Measurements from ENCODE around the gene ADCY9.

The ADCY9 gene

DNA sequence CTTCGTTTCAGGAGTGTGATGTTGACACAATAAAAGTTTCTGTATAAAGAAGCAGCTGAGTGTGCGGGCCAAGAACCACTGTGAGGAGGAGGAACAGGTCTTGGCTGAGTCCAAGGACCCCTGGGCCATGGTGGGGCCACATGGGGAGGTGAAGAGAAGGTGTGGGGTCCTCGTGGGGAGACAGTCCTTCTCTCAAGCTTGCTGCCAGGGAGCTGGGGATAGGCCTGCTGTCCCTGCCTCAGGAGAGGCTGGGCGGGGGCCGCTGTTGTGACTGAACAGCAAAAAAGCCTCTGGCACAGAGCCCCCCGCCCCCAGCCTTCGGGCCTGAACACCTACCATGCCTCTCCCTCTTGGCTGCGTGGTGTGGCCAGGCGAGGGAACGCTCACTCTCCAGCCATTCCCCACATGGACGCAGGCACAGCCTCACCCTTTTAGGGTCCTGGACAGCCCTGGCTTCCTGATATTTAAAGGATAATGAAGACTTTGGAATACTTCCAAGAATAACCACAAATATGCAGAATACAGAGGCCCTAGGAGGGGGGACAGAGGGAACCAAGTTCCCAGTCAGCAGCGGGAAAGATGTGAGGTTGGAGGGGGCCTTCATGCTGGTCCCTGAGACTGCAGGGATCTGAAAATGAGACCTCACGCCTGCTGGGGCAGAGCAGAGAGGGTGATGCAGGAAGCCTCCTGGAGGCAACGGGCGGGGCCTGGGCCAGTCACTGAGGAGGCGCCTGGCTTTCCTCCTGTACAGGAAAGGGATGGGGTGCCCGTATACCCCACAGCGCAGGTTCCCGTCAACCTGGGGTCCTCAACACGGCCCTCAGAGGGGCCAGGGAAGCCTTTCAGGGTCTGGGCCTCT is 135.8 kb downstream of the ADCY9 start:
- Histone ChIP-seq H3K4me1 (ENCODE audit: insufficient read depth, poor library complexity, severe bottlenecking) (peaks cover 7% of the 10 kb centered on the region), H3K27me3 (ENCODE audit: insufficient read depth, poor library complexity, severe bottlenecking) (no peaks in the 10 kb centered on the region), H3K9me3 (ENCODE audit: severe bottlenecking) (no peaks in the 10 kb centered on the region), H3K27ac (ENCODE audit: poor library complexity, severe bottlenecking) (no peak overlapping the region), H3K4me3 (ENCODE audit: severe bottlenecking) (no peak overlapping the region), H3K36me3 (ENCODE audit: low read depth) (0 out of 2 replicates have a peak, but pooled peaks cover 5% of the 10 kb centered on the region)
- ATAC-seq (ENCODE audit: low read depth) (peak; percentile 59), DNase-seq (ENCODE audit: low spot score) (no peak)
- TF ChIP-seq, protein P1, sequence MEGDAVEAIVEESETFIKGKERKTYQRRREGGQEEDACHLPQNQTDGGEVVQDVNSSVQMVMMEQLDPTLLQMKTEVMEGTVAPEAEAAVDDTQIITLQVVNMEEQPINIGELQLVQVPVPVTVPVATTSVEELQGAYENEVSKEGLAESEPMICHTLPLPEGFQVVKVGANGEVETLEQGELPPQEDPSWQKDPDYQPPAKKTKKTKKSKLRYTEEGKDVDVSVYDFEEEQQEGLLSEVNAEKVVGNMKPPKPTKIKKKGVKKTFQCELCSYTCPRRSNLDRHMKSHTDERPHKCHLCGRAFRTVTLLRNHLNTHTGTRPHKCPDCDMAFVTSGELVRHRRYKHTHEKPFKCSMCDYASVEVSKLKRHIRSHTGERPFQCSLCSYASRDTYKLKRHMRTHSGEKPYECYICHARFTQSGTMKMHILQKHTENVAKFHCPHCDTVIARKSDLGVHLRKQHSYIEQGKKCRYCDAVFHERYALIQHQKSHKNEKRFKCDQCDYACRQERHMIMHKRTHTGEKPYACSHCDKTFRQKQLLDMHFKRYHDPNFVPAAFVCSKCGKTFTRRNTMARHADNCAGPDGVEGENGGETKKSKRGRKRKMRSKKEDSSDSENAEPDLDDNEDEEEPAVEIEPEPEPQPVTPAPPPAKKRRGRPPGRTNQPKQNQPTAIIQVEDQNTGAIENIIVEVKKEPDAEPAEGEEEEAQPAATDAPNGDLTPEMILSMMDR (IDR thresholded peaks at IDR 0.05; ENCODE audit: poor library complexity, severe bottlenecking): no peak

- DNase-seq (ENCODE audit: low spot score): no peak
- no peak for ATAC-seq (ENCODE audit: low read depth)
- TF ChIP-seq, protein P1 (IDR thresholded peaks at IDR 0.05; ENCODE audit: poor library complexity, severe bottlenecking): no peak
- H3K9me3 ChIP-seq (ENCODE audit: severe bottlenecking): no peaks in the 10 kb centered on the region
- peaks cover 7% of the 10 kb centered on the region for H3K4me1 ChIP-seq (ENCODE audit: insufficient read depth, poor library complexity, severe bottlenecking)
- no peaks in the 10 kb centered on the region for H3K27me3 ChIP-seq (ENCODE audit: insufficient read depth, poor library complexity, severe bottlenecking)
- H3K36me3 ChIP-seq (ENCODE audit: low read depth): peaks cover 5% of the 10 kb centered on the region; the same call in 1 of the 2 replicates
- no peak overlapping the region for H3K27ac ChIP-seq (ENCODE audit: poor library complexity, severe bottlenecking)
- H3K4me3 ChIP-seq (ENCODE audit: severe bottlenecking): no peak overlapping the region
Measured at GRCh38 chr16:3979518-3979917, 136.7 kb downstream of the ADCY9 start.

- TF ChIP-seq, protein P1 (IDR thresholded peaks at IDR 0.05; ENCODE audit: poor library complexity, severe bottlenecking): no peak
- Histone ChIP-seq H3K9me3 (ENCODE audit: severe bottlenecking) (no peaks in the 10 kb centered on the region), H3K27ac (ENCODE audit: poor library complexity, severe bottlenecking) (no peak overlapping the region), H3K4me3 (ENCODE audit: severe bottlenecking) (no peak overlapping the region), H3K27me3 (ENCODE audit: insufficient read depth, poor library complexity, severe bottlenecking) (no peaks in the 10 kb centered on the region), H3K4me1 (ENCODE audit: insufficient read depth, poor library complexity, severe bottlenecking) (peaks cover 7% of the 10 kb centered on the region), H3K36me3 (ENCODE audit: low read depth) (peaks cover 8% of the 10 kb centered on the region; the same call in 1 of the 2 replicates)
- ATAC-seq (ENCODE audit: low read depth) (no peak), DNase-seq (ENCODE audit: low spot score) (no peak)
Measured at GRCh38 chr16:3979070-3979469, 137.2 kb downstream of the ADCY9 start.

DNA sequence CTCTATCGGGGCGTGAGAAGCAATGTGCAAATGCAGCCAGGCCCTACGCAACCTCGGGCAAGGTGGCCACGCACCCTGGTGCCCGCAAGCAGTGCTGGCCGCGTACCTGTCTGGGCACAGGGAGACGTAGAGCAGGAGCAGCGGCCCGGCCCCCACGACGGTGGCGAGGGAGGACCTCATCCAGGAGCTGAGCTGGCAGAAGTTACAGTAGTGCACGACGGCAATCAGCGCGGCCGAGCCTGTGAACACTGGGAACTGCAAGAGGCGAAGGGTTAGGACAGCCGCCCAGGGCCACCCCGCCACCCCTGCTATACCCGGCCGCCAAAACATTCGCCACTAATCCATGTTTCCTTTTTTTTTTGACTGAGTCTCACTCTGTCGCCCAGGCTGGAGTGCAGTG is 138.9 kb downstream of the ADCY9 start:
- Histone ChIP-seq H3K36me3 (ENCODE audit: low read depth) (peaks cover 4% of the 10 kb centered on the region; the same call in 1 of the 2 replicates), H3K4me1 (ENCODE audit: insufficient read depth, poor library complexity, severe bottlenecking) (peaks cover 7% of the 10 kb centered on the region), H3K9me3 (ENCODE audit: severe bottlenecking) (no peaks in the 10 kb centered on the region), H3K4me3 (ENCODE audit: severe bottlenecking) (no peak overlapping the region), H3K27ac (ENCODE audit: poor library complexity, severe bottlenecking) (no peak overlapping the region), H3K27me3 (ENCODE audit: insufficient read depth, poor library complexity, severe bottlenecking) (no peaks in the 10 kb centered on the region)
- ATAC-seq (ENCODE audit: low read depth) (no peak), DNase-seq (ENCODE audit: low spot score) (no peak)
- TF ChIP-seq, protein P1 (IDR thresholded peaks at IDR 0.05; ENCODE audit: poor library complexity, severe bottlenecking): no peak

DNA sequence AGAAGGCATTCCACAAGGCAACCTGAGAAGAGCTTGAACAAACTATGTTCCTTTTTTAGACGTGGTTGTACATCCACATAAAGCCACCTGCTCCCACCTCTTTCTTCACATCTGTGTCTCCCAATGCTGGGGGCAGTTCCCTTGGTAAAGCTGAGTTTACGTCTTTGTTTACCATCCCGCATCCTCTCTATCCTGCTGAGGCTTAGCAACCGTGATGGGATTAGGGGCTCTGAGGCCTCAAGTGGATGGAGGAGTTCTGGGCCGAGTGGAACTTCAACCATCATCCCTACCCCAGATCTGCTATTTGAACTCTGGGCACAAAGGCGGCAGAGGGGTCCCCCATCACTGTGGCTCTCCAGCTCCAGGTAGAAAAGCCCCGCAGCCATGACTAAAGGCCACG is 141.5 kb downstream of the ADCY9 start:
- Histone ChIP-seq H3K27me3 (ENCODE audit: insufficient read depth, poor library complexity, severe bottlenecking) (no peaks in the 10 kb centered on the region), H3K4me3 (ENCODE audit: severe bottlenecking) (no peak overlapping the region), H3K27ac (ENCODE audit: poor library complexity, severe bottlenecking) (no peak overlapping the region), H3K9me3 (ENCODE audit: severe bottlenecking) (no peaks in the 10 kb centered on the region), H3K36me3 (ENCODE audit: low read depth) (peaks cover 4% of the 10 kb centered on the region; the same call in 1 of the 2 replicates), H3K4me1 (ENCODE audit: insufficient read depth, poor library complexity, severe bottlenecking) (no peaks in the 10 kb centered on the region)
- ATAC-seq (ENCODE audit: low read depth): no peak
- no peak for DNase-seq (ENCODE audit: low spot score)
- TF ChIP-seq, protein P1 (IDR thresholded peaks at IDR 0.05; ENCODE audit: poor library complexity, severe bottlenecking): no peak
